HepG2 (cell line): ENCODE measurements around the gene IL21R. TPM values are rescaled to one million over a fixed set of nuclear protein-coding genes. Genes with fewer than 3 reads are reported as not detected.

Experiments used
- ATAC-seq: fragments of 200-7000 bp; cut with Tn5 transposase; 3 replicates; pipeline ENCODE4 v1.9.1; 2020; ENCODE audit warnings: mild to moderate bottlenecking, moderate library complexity
- BruUV-seq: library from RNA; stranded (reverse); fragments of 400-500 nt; replicated peaks from 2 replicates; lab custom pipeline; 2021; lab: Mats Ljungman, UMichigan
- CTCF ChIA-PET: fragments of 300-600 bp; formaldehyde crosslinking; extraction: SDS; loops from one replicate; lab custom pipeline; 2021; ENCODE audit warnings: low total read pairs, inconsistent platforms, low intra/inter-chr PET ratio; lab: Yijun Ruan, JAX
- POLR2A ChIA-PET: fragments of 350-600 bp; sonication (Branson Sonifier 250); formaldehyde crosslinking; loops from one replicate; lab custom pipeline; 2020; ENCODE audit warnings: antibody characterized with exemption, inconsistent platforms; lab: Yijun Ruan, JAX
- DNase-seq: peaks from one replicate; pipeline ENCODE4 v3.0.0-alpha.2; 2015; ENCODE audit warnings: low spot score
- FAIRE-seq: peaks from 3 replicates; lab custom pipeline; 2011; peaks lifted over from hg19 to GRCh38; lab: Jason Lieb, UNC
- H2AFZ ChIP-seq: one replicate; pipeline ENCODE4 v1.6.1; 2011; ENCODE audit warnings: low read length, inconsistent platforms
- H3K27ac ChIP-seq: fragments of 300-600 bp; 3 replicates; pipeline ENCODE4 v1.8.0; 2011; ENCODE audit warnings: mixed run types, mild to moderate bottlenecking, mixed read lengths, low read length, inconsistent platforms; ENCODE audit not compliant: insufficient read depth; ENCODE audit errors: extremely low read length
- H3K27me3 ChIP-seq, 2 experiments: fragments of 200-600 bp in 1 of 2; 2 replicates in 1 of 2; 3 replicates in 1 of 2; pipeline versions ENCODE4 v1.6.0 to v1.8.0; 2011; ENCODE audit warnings: low read length in 2 of 2, mild to moderate bottlenecking in 2 of 2, moderate library complexity in 2 of 2, inconsistent platforms in 1 of 2; ENCODE audit not compliant: insufficient read depth in 2 of 2, control insufficient read depth in 1 of 2
- H3K36me3 ChIP-seq, 2 experiments: fragments of 200-600 bp in 1 of 2; replicated peaks in 1 of 2; 2 replicates in 1 of 2; 3 replicates in 1 of 2; pipeline versions ENCODE4 v1.5.1 to v1.8.0; 2011; ENCODE audit warnings: low read length in 2 of 2, inconsistent platforms in 1 of 2; ENCODE audit not compliant: insufficient read depth in 2 of 2, control insufficient read depth in 1 of 2
- H3K4me1 ChIP-seq: 2 replicates; pipeline ENCODE4 v1.5.1; 2012; ENCODE audit warnings: low read length, inconsistent platforms; ENCODE audit not compliant: insufficient read depth
- H3K4me2 ChIP-seq: 2 replicates; pipeline ENCODE4 v1.6.0; 2011; ENCODE audit warnings: low read depth, low read length, inconsistent platforms
- H3K4me3 ChIP-seq, 3 experiments: fragments of 200-600 bp in 1 of 3; sonication (generic), shearing (Covaris generic) in 1 of 3; replicated peaks in 1 of 3; 2 replicates each; pipeline ENCODE4 v1.5.1; 2011 to 2016; ENCODE audit warnings: low read length in 3 of 3, inconsistent platforms in 2 of 3, low read depth in 2 of 3, mild to moderate bottlenecking in 2 of 3, control low read depth in 1 of 3, mixed read lengths in 1 of 3; ENCODE audit not compliant: insufficient read depth in 1 of 3
- H3K79me2 ChIP-seq: one replicate; pipeline ENCODE4 v1.6.1; 2011; ENCODE audit warnings: low read length, inconsistent platforms; ENCODE audit not compliant: insufficient read depth
- H3K9ac ChIP-seq: 2 replicates; pipeline ENCODE4 v1.6.0; 2011; ENCODE audit warnings: mild to moderate bottlenecking, low read depth, low read length, inconsistent platforms; ENCODE audit not compliant: insufficient read depth
- H3K9me3 ChIP-seq: 2 replicates; pipeline ENCODE4 v1.5.1; 2012; ENCODE audit warnings: mild to moderate bottlenecking, low read length
- H4K20me1 ChIP-seq: 2 replicates; pipeline ENCODE4 v1.6.0; 2011; ENCODE audit warnings: inconsistent platforms, mild to moderate bottlenecking, low read length, moderate library complexity; ENCODE audit not compliant: insufficient read depth
- HMGXB3 ChIP-seq: sonication (generic); formaldehyde crosslinking; IDR thresholded peaks from 2 replicates; pipeline ENCODE4 v1.4.0; 2020; ENCODE audit warnings: missing genetic modification reagents, borderline replicate concordance
- ISL2 ChIP-seq: sonication (generic); formaldehyde crosslinking; IDR thresholded peaks from 2 replicates; pipeline ENCODE4 v1.5.0; 2020; ENCODE audit warnings: missing genetic modification reagents
- ZFY ChIP-seq: sonication (generic); formaldehyde crosslinking; IDR thresholded peaks from 2 replicates; pipeline ENCODE4 v1.4.0; 2020; ENCODE audit warnings: missing genetic modification reagents
- ZNF317 ChIP-seq: sonication (generic); formaldehyde crosslinking; IDR thresholded peaks from 2 replicates; pipeline ENCODE4 v1.5.0; 2020; ENCODE audit warnings: mild to moderate bottlenecking, missing genetic modification reagents
- ZNF362 ChIP-seq: sonication (generic); formaldehyde crosslinking; IDR thresholded peaks from 2 replicates; pipeline ENCODE4 v1.4.0; 2020; ENCODE audit warnings: missing genetic modification reagents, mild to moderate bottlenecking, borderline replicate concordance
- ZSCAN30 ChIP-seq: sonication (generic); formaldehyde crosslinking; IDR thresholded peaks from 2 replicates; pipeline ENCODE4 v1.5.0; 2020; ENCODE audit warnings: mild to moderate bottlenecking, missing genetic modification reagents
- WGBS: methylation state at CpG from one replicate; pipeline ENCODE4 v1.1.6; 2017; ENCODE audit warnings: low lambda C conversion rate; 5-methylcytosine and 5-hydroxymethylcytosine counted together
- in situ Hi-C: cut with HindIII; loops from 2 replicates; pipeline ENCODE4 v1.10.0; 2017; ENCODE audit warnings: low pct_unique_long_range_greater_than_20kb; ENCODE audit not compliant: extremely low pct_ligation_motif_present
- intact Hi-C: fragments of 100-400 bp; cut with micrococcal nuclease; formaldehyde crosslinking; loops from one replicate; pipeline ENCODE4 v1.10.0; 2022; ENCODE audit not compliant: unreplicated experiment
- polyA plus RNA-seq, 8 experiments: library from polyadenylated mRNA; depleted of rRNA in 3 of 8; stranded (reverse) in 7 of 8; unstranded in 1 of 8; fragments of >200 nt; fragmentation: Illumina TruSeq in 4 of 8; extraction: Trizol in 4 of 8; gene quantifications; 2 replicates each; pipeline versions ENCODE4 v1.2.1 to v1.2.3, GENCODE V29; 2011 to 2016; ENCODE audit warnings: low read depth in 4 of 8, missing spikeins in 1 of 8, mixed read lengths in 1 of 8; ENCODE audit not compliant: insufficient read depth in 1 of 8
- total RNA-seq, 5 experiments: library from RNA; depleted of rRNA; stranded (reverse); fragments of >200 nt; fragmentation: Illumina TruSeq; extraction: Trizol; gene quantifications; 2 replicates each; pipeline ENCODE4 v1.2.3, GENCODE V29; 2016; ENCODE audit warnings: low read depth in 1 of 5
- TF ChIP-seq, protein P1 (sequence below): sonication (generic); formaldehyde crosslinking; IDR thresholded peaks from 2 replicates; pipeline ENCODE4 v1.8.1; 2023; ENCODE audit warnings: mild to moderate bottlenecking, missing genetic modification reagents
- TF ChIP-seq, protein P2 (sequence below): sonication (generic); formaldehyde crosslinking; IDR thresholded peaks from 2 replicates; pipeline ENCODE4 v1.4.0; 2020; ENCODE audit warnings: missing genetic modification reagents

Gene IL21R
- total and polyA plus RNA-seq, 2 of the 13 experiments (the other 11 are each of a cell fraction or from before 2014, with no cell fraction given): 0.49 to 0.64 TPM

GRCh38 chr16:27421961-27422740 lies 20.2 kb downstream of the IL21R start:
- no peak for DNase-seq
- Histone ChIP-seq H4K20me1 (no peaks in the 10 kb centered on the region), H2AFZ (no peak overlapping the region), H3K9me3 (peaks cover 24% of the 10 kb centered on the region), H3K27me3 (peaks cover 0 to 3% of the 10 kb centered on the region in 2 experiments; a peak in 1 of 5 replicates), H3K79me2 (no peaks in the 10 kb centered on the region), H3K27ac (no peak overlapping the region), H3K4me1 (0 out of 2 replicates have a peak, but pooled peaks cover 6% of the 10 kb centered on the region), H3K36me3 (no peaks in the 10 kb centered on the region), H3K4me3 (no peak overlapping the region), H3K9ac (no peak overlapping the region), H3K4me2 (no peak overlapping the region)
- in situ Hi-C loops (no loop called here), intact Hi-C loops (no loop called here)
- ChIA-PET CTCF (no interaction called here), POLR2A (no interaction called here)
- TF ChIP-seq ZFY (CRISPR knock-in tag) (no peak), ZNF317 (peak; percentile 99)
- no TSS peak for BruUV-seq
- ATAC-seq: no peak
- FAIRE-seq: peak; percentile 36

DNA sequence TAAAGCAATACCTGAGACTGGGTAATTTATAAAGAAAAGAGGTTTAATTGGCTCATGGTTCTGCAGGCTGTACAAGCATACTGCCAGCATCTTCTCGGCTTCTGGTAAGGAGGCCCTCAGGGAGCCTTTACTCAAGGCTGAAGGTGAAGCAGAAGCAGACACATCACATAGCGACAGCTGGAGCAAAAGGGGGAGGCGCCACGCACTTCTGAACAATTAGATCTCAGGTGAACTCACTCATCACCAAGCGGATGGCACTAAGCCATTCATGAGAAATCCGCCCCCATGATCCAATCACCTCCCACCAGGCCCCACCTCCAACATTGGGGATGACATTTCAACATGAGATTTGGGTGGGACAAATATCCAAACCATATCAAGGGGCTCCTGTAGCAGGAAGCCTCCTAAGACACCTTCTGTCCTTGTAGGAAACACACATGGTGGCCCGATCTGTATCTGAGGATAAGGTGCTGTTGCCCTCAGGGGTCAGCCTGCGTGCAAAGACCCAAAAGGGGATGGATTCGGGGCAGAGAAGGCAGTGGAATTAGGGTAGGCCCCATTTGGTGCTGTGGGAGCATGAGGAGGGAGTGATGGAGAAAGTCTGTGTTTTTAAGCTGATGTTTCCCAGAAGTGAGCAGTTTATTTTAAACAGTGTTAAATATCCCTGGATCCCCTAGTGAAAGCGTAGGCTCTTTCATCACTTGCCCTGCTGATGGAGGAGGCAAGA lies 23.0 kb downstream of the IL21R start:
- in situ Hi-C loops: no loop called here
- CTCF ChIA-PET: no interaction called here
- TF ChIP-seq ZSCAN30 (CRISPR knock-in tag): no peak
- TF ChIP-seq ISL2 (CRISPR knock-in tag): no peak
- no peak for TF ChIP-seq HMGXB3 (CRISPR knock-in tag)
- TF ChIP-seq, protein P1, sequence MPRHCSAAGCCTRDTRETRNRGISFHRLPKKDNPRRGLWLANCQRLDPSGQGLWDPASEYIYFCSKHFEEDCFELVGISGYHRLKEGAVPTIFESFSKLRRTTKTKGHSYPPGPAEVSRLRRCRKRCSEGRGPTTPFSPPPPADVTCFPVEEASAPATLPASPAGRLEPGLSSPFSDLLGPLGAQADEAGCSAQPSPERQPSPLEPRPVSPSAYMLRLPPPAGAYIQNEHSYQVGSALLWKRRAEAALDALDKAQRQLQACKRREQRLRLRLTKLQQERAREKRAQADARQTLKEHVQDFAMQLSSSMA: no peak
- TF ChIP-seq ZNF362 (CRISPR knock-in tag): no peak
- TF ChIP-seq, protein P2, sequence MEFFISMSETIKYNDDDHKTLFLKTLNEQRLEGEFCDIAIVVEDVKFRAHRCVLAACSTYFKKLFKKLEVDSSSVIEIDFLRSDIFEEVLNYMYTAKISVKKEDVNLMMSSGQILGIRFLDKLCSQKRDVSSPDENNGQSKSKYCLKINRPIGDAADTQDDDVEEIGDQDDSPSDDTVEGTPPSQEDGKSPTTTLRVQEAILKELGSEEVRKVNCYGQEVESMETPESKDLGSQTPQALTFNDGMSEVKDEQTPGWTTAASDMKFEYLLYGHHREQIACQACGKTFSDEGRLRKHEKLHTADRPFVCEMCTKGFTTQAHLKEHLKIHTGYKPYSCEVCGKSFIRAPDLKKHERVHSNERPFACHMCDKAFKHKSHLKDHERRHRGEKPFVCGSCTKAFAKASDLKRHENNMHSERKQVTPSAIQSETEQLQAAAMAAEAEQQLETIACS: no peak

More for the DNA sequence above, 23.0 kb downstream of the IL21R start:
- no TSS peak for BruUV-seq
- Histone ChIP-seq H3K36me3 (no peaks in the 10 kb centered on the region), H3K27ac (no peak overlapping the region), H3K9ac (no peak overlapping the region), H3K4me2 (no peak overlapping the region), H3K4me3 (no peak overlapping the region), H3K9me3 (peaks cover 24% of the 10 kb centered on the region), H2AFZ (no peak overlapping the region), H4K20me1 (no peaks in the 10 kb centered on the region), H3K27me3 (peaks cover 0 to 6% of the 10 kb centered on the region in 2 experiments; a peak in 2 of 5 replicates), H3K79me2 (no peaks in the 10 kb centered on the region), H3K4me1 (0 out of 2 replicates have a peak, but pooled peaks cover 10% of the 10 kb centered on the region)
- intact Hi-C loops: no loop called here
- ATAC-seq: no peak
- POLR2A ChIA-PET: no interaction called here
- FAIRE-seq: no peak
- no peak for DNase-seq
- WGBS: 12% methylated on average over 10 of the region's 10 CpGs
